ENCODE data around the gene SEMA5B. TPM values are rescaled to one million over a fixed set of nuclear protein-coding genes. Genes with fewer than 3 reads are reported as not detected.

Gene SEMA5B
- total and polyA plus RNA-seq, 2 donors (not counting 3 experiments of a cell fraction or from before 2014, with no cell fraction given) = 0.07 TPM; not detected in 1

GRCh38 chr3:122946185-122946584, 81.4 kb downstream of the SEMA5B start:
- H3K36me3 ChIP-seq (ENCODE audit: control insufficient read depth in 2 of 2, extremely low read depth in 1 of 2, insufficient read depth in 2 of 2, low read length in 2 of 2) = no peaks in the 10 kb centered on the region
- H3K4me1 ChIP-seq (ENCODE audit: control insufficient read depth, extremely low read depth, insufficient read depth, low read length) = peaks cover 3% of the 10 kb centered on the region
- H3K9me1 ChIP-seq (replicated peaks; ENCODE audit: control insufficient read depth, extremely low read depth, insufficient read depth, low read length) = no peaks in the 10 kb centered on the region
- ChIA-PET POLR2A (no interaction called here), CTCF (interaction anchor here (1.1 kb wide), 1 partner anchor 553 kb away, joined by 3 read pairs; no protein-coding TSS in a partner anchor)
- intact Hi-C loops (cut with micrococcal nuclease) (loop anchor here (10.0 kb wide), 1 partner anchor 159 kb away; no protein-coding TSS in a partner anchor), dilution Hi-C loops (cut with MboI; ENCODE audit: extremely low pct_ligation_motif_present, low sequenced_read_pairs) (no loop called here)
- no peak overlapping the region for H3K4me3 ChIP-seq (replicated peaks in 1 of 3; ENCODE audit: insufficient read depth in 1 of 3, low read depth in 1 of 3, low read length in 3 of 3)
- H4K20me1 ChIP-seq (replicated peaks; ENCODE audit: control insufficient read depth, extremely low read depth, insufficient read depth, low read length) = no peaks in the 10 kb centered on the region
- DNase-seq (ENCODE audit: low read depth, low spot score) (no peak), FAIRE-seq (no peak)
- TF ChIP-seq EZH2 (IDR thresholded peaks at IDR 0.05; ENCODE audit: borderline replicate concordance, low read depth, low read length, severe bottlenecking) (no peak), MAX (IDR thresholded peaks at IDR 0.05; ENCODE audit: insufficient read depth, insufficient read length) (no peak), JUN (IDR thresholded peaks at IDR 0.05; ENCODE audit: borderline replicate concordance, insufficient read depth, insufficient read length, low read depth) (no peak), POLR2AphosphoS5 (IDR thresholded peaks at IDR 0.05; ENCODE audit: insufficient read depth, low read depth, low read length) (no peak), GATA2 (IDR thresholded peaks at IDR 0.05; ENCODE audit: insufficient read depth, insufficient read length, low read depth, low read length) (no peak), POLR2A (IDR thresholded peaks at IDR 0.05; ENCODE audit: low read depth, low read length) (no peak), FOS (IDR thresholded peaks at IDR 0.05; ENCODE audit: borderline replicate concordance, insufficient read depth, low read length) (no peak), MYC (IDR thresholded peaks at IDR 0.05; ENCODE audit: low read depth, low read length) (no peak)
- H3K79me2 ChIP-seq (ENCODE audit: control insufficient read depth, insufficient read depth, low read length) = no peaks in the 10 kb centered on the region
- no peak overlapping the region for H3K27ac ChIP-seq (ENCODE audit: insufficient read depth, low read depth, low read length)
- H3K4me2 ChIP-seq (ENCODE audit: insufficient read depth, low read length) = no peak overlapping the region
- no peak overlapping the region for H3K9ac ChIP-seq (replicated peaks; ENCODE audit: extremely low read depth, insufficient read depth, low read length)
- no peaks in the 10 kb centered on the region for H3K9me3 ChIP-seq (replicated peaks; ENCODE audit: control insufficient read depth, insufficient read depth, low read length)
- H2AFZ ChIP-seq (ENCODE audit: low read depth, low read length) = no peak overlapping the region
- H3K27me3 ChIP-seq (ENCODE audit: control insufficient read depth in 2 of 2, insufficient read depth in 2 of 2, low read length in 2 of 2) = peaks cover 2 to 4% of the 10 kb centered on the region in 2 experiments
- BruUV-seq (replicated peaks) = no TSS peak

- no peaks in the 10 kb centered on the region for H3K9me1 ChIP-seq (replicated peaks; ENCODE audit: control insufficient read depth, extremely low read depth, insufficient read depth, low read length)
- BruUV-seq (replicated peaks) = no TSS peak
- intact Hi-C loops (cut with micrococcal nuclease) = loop anchor here (2.0 to 10.0 kb wide), 2 partner anchors 160 to 256 kb away; partner anchors contain the start of gene SEC22A
- FAIRE-seq = no peak
- H3K4me2 ChIP-seq (ENCODE audit: insufficient read depth, low read length) = no peak overlapping the region
- no peak overlapping the region for H2AFZ ChIP-seq (ENCODE audit: low read depth, low read length)
- no peaks in the 10 kb centered on the region for H4K20me1 ChIP-seq (replicated peaks; ENCODE audit: control insufficient read depth, extremely low read depth, insufficient read depth, low read length)
- dilution Hi-C loops (cut with MboI; ENCODE audit: extremely low pct_ligation_motif_present, low sequenced_read_pairs) = no loop called here
- CTCF ChIA-PET = no interaction called here
- H3K27ac ChIP-seq (ENCODE audit: insufficient read depth, low read depth, low read length) = no peak overlapping the region
- no peak overlapping the region for H3K4me3 ChIP-seq (replicated peaks in 1 of 3; ENCODE audit: insufficient read depth in 1 of 3, low read depth in 1 of 3, low read length in 3 of 3)
- peaks cover 11% of the 10 kb centered on the region for H3K4me1 ChIP-seq (ENCODE audit: control insufficient read depth, extremely low read depth, insufficient read depth, low read length)
- POLR2A ChIA-PET = no interaction called here
- no peak overlapping the region for H3K9ac ChIP-seq (replicated peaks; ENCODE audit: extremely low read depth, insufficient read depth, low read length)
- H3K9me3 ChIP-seq (replicated peaks; ENCODE audit: control insufficient read depth, insufficient read depth, low read length) = no peaks in the 10 kb centered on the region
- DNase-seq (ENCODE audit: low read depth, low spot score) = no peak
- TF ChIP-seq EZH2 (IDR thresholded peaks at IDR 0.05; ENCODE audit: borderline replicate concordance, low read depth, low read length, severe bottlenecking) (no peak), CTCF (IDR thresholded peaks at IDR 0.05; ENCODE audit: extremely low read depth in 1 of 2, insufficient read depth in 1 of 2, low read depth in 1 of 2, low read length in 2 of 2) (no peak), MAX (IDR thresholded peaks at IDR 0.05; ENCODE audit: insufficient read depth, insufficient read length) (no peak), JUN (IDR thresholded peaks at IDR 0.05; ENCODE audit: borderline replicate concordance, insufficient read depth, insufficient read length, low read depth) (no peak), POLR2A (IDR thresholded peaks at IDR 0.05; ENCODE audit: low read depth, low read length) (no peak), FOS (IDR thresholded peaks at IDR 0.05; ENCODE audit: borderline replicate concordance, insufficient read depth, low read length) (no peak), MYC (IDR thresholded peaks at IDR 0.05; ENCODE audit: low read depth, low read length) (no peak), POLR2AphosphoS5 (IDR thresholded peaks at IDR 0.05; ENCODE audit: insufficient read depth, low read depth, low read length) (no peak)
- H3K79me2 ChIP-seq (ENCODE audit: control insufficient read depth, insufficient read depth, low read length) = no peaks in the 10 kb centered on the region
- no peaks in the 10 kb centered on the region for H3K36me3 ChIP-seq (ENCODE audit: control insufficient read depth in 2 of 2, extremely low read depth in 1 of 2, insufficient read depth in 2 of 2, low read length in 2 of 2)
- peaks cover 2 to 4% of the 10 kb centered on the region in 2 experiments for H3K27me3 ChIP-seq (ENCODE audit: control insufficient read depth in 2 of 2, insufficient read depth in 2 of 2, low read length in 2 of 2)
Observed at GRCh38 chr3:122945230-122945629, 82.3 kb downstream of the SEMA5B start.

All from endothelial cell of umbilical vein (primary cell).